ENCODE results near the gene EIF3I. TPM values are rescaled to one million over a fixed set of nuclear protein-coding genes. Genes with fewer than 3 reads are reported as not detected.
A peak's percentile ranks its signal among the peaks of the same experiment; 100 is the strongest.

The EIF3I gene
- total and polyA plus RNA-seq, 2 of the 8 experiments (the other 6 are each of a cell fraction or from before 2014, with no cell fraction given): 247 to 346 TPM

DNA sequence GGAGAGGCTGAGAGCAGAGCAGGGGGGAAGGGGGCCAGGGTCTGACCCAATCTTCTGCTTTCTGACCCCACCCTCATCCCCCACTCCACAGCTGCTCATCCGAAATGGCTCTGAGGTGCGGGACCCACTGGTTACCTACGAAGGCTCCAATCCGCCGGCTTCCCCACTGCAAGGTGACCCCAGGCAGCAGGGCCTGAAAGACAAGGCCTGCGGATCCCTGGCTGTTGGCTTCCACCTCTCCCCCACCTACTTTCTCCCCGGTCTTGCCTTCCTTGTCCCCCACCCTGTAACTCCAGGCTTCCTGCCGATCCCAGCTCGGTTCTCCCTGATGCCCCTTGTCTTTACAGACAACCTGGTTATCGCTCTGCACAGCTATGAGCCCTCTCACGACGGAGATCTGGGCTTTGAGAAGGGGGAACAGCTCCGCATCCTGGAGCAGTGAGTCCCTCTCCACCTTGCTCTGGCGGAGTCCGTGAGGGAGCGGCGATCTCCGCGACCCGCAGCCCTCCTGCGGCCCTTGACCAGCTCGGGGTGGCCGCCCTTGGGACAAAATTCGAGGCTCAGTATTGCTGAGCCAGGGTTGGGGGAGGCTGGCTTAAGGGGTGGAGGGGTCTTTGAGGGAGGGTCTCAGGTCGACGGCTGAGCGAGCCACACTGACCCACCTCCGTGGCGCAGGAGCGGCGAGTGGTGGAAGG, 52.6 kb downstream of the EIF3I start:
- H3K36me3 ChIP-seq (ENCODE audit: control insufficient read depth in 2 of 4, insufficient read depth in 4 of 4, low read length in 3 of 4): peaks cover 0 to 4% (median 2%) of the 10 kb centered on the region in 4 experiments; a peak in 3 of 8 replicates
- peak overlapping the region in 3 of 4 experiments; percentile 26 to 36 (median 29); a peak in 6 of 7 replicates for H3K9ac ChIP-seq (replicated peaks in 1 of 4; ENCODE audit: extremely low read depth in 1 of 4, low read depth in 3 of 4, low read length in 3 of 4)
- H3K4me3 ChIP-seq (ENCODE audit: extremely low read depth in 1 of 4, insufficient read depth in 2 of 4, low read depth in 3 of 4, low read length in 4 of 4): peak overlapping the region; percentile 30 to 56 (median 38)
- FAIRE-seq: no peak
- no peaks in the 10 kb centered on the region; the same call in 1 of the 2 replicates for H3K79me1 ChIP-seq (ENCODE audit: low read depth, low read length)
- H2BK20ac ChIP-seq (ENCODE audit: low read length): no peak overlapping the region; the same call in 1 of the 2 replicates
- H3K79me2 ChIP-seq (ENCODE audit: control insufficient read depth in 1 of 2, insufficient read depth in 2 of 2, low read length in 2 of 2): no peaks in the 10 kb centered on the region
- peak overlapping the region; percentile 70 for H2BK120ac ChIP-seq (replicated peaks; ENCODE audit: low read depth, low read length)
- no peak overlapping the region for H3K14ac ChIP-seq (ENCODE audit: insufficient read length)
- peak overlapping the region; percentile 99 for H2BK15ac ChIP-seq (ENCODE audit: low read length)
- peak overlapping the region; percentile 67 to 98 for H3K4me2 ChIP-seq (ENCODE audit: insufficient read depth in 1 of 2, low read depth in 2 of 2, low read length in 2 of 2)
- no peak overlapping the region for H3K27ac ChIP-seq (ENCODE audit: low read depth, low read length)
- peak in 1 of 2 experiments; percentile 63 for DNase-seq (ENCODE audit: low read depth in 1 of 2, low spot score in 2 of 2)
- H3K27me3 ChIP-seq (replicated peaks in 1 of 4; ENCODE audit: control insufficient read depth in 3 of 4, extremely low read depth in 1 of 4, insufficient read depth in 3 of 4, low read length in 3 of 4): no peaks in the 10 kb centered on the region
- peak overlapping the region; percentile 88 for H2BK12ac ChIP-seq (ENCODE audit: low read depth, low read length)
- peak overlapping the region; percentile 85 for H3K18ac ChIP-seq (ENCODE audit: extremely low read depth, low read length)
- no peaks in the 10 kb centered on the region for H3K9me3 ChIP-seq (ENCODE audit: insufficient read depth in 2 of 2, low read depth in 1 of 2, low read length in 1 of 2)
- H3K23me2 ChIP-seq (ENCODE audit: low read depth, low read length): peaks cover 19% of the 10 kb centered on the region
- peak overlapping the region; percentile 88 for H2BK5ac ChIP-seq (ENCODE audit: low read depth, low read length)
- TF ChIP-seq TAF1 (IDR thresholded peaks at IDR 0.05; ENCODE audit: low read depth, low read length) (0 out of 2 replicates have a peak, but pooled peaks have one; percentile 16), SIRT6 (IDR thresholded peaks at IDR 0.05; ENCODE audit: low read length) (no peak)
- peaks cover 6 to 33% (median 19%) of the 10 kb centered on the region in 4 experiments for H3K4me1 ChIP-seq (replicated peaks in 1 of 4; ENCODE audit: control insufficient read depth in 3 of 4, insufficient read depth in 4 of 4, low read length in 3 of 4)
- H4K5ac ChIP-seq (ENCODE audit: insufficient read length, low read depth, low read length): peak overlapping the region; percentile 81
- WGBS, 2 experiments (ENCODE audit: extremely low coverage in 1 of 2, insufficient coverage in 1 of 2, insufficient read length in 1 of 2, insufficient replicate concordance in 2 of 2, low coverage in 1 of 2, low lambda C conversion rate in 2 of 2, missing lambda C conversion rate in 1 of 2): 43% methylated on average over 23 of the region's 31 CpGs; no CpG with 5 or more reads in 1 of the 2 experiments
- no peak overlapping the region for H3K23ac ChIP-seq (ENCODE audit: insufficient read length)
- peak overlapping the region; percentile 44 for H3K4ac ChIP-seq (replicated peaks; ENCODE audit: insufficient read length, low read depth, low read length)
- CTCF ChIA-PET (ENCODE audit: partially characterized antibody): interaction anchor here (1.0 to 4.3 kb wide), 7 partner anchors 8 to 59 kb away, joined by 3 to 27 read pairs (median 4); partner anchors contain the start of genes HDAC1 and LCK
- peak overlapping the region; percentile 83; the same call in 1 of the 2 replicates for H2AK5ac ChIP-seq (ENCODE audit: low read depth, low read length)
- H2AFZ ChIP-seq (ENCODE audit: low read length): peak overlapping the region; percentile 4; the same call in 1 of the 2 replicates
- peak overlapping the region; percentile 59 for H3K56ac ChIP-seq (replicated peaks; ENCODE audit: insufficient read length, low read depth, low read length)
- H4K91ac ChIP-seq (replicated peaks; ENCODE audit: insufficient read length, low read length): peak overlapping the region; percentile 95
- H4K8ac ChIP-seq (ENCODE audit: extremely low read depth, insufficient read depth, low read length): peak overlapping the region; percentile 97
- peaks cover 0 to 4% of the 10 kb centered on the region in 2 experiments for H4K20me1 ChIP-seq (replicated peaks in 1 of 2; ENCODE audit: control insufficient read depth in 1 of 2, insufficient read depth in 2 of 2, low read length in 2 of 2)
- POLR2A ChIA-PET (ENCODE audit: partially characterized antibody): interaction anchor here (0.6 to 3.9 kb wide), 18 partner anchors 9 to 77 kb away, joined by 3 to 27 read pairs (median 4); partner anchors contain the start of genes HDAC1, IQCC, LCK and MARCKSL1
